ENCODE measurements around the gene ANXA9.

The ANXA9 gene

DNA sequence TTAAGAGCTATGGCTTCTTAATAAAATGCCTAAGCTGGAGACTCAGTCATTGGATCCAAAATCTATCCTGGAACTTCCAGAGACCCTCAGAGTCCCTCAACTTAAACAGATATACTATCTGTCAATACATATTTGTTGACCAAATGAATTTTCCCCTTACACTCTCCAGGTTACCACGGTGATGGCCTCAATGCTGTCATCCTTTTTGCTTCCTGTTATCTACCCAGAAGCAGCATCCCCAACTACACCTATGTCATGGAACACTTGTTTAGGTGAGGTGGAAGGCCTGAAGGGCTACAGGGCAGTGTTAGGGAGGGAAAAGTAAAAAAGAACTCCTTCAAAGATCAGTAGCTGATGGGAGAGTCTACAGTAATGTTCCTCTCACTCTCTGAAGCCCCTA is 61.1 kb downstream of the ANXA9 start:
- no peak overlapping the region for H3K4me3 ChIP-seq (replicated peaks; ENCODE audit: low read depth, low read length)
- TF ChIP-seq, protein P1, sequence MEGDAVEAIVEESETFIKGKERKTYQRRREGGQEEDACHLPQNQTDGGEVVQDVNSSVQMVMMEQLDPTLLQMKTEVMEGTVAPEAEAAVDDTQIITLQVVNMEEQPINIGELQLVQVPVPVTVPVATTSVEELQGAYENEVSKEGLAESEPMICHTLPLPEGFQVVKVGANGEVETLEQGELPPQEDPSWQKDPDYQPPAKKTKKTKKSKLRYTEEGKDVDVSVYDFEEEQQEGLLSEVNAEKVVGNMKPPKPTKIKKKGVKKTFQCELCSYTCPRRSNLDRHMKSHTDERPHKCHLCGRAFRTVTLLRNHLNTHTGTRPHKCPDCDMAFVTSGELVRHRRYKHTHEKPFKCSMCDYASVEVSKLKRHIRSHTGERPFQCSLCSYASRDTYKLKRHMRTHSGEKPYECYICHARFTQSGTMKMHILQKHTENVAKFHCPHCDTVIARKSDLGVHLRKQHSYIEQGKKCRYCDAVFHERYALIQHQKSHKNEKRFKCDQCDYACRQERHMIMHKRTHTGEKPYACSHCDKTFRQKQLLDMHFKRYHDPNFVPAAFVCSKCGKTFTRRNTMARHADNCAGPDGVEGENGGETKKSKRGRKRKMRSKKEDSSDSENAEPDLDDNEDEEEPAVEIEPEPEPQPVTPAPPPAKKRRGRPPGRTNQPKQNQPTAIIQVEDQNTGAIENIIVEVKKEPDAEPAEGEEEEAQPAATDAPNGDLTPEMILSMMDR (IDR thresholded peaks at IDR 0.05; ENCODE audit: low read length, missing control alignments): no peak
- no peak for DNase-seq (ENCODE audit: low read depth)

All from fibroblast of pulmonary artery (primary cell).